ENCODE results near the gene ANKRD60. TPM values are rescaled to one million over a fixed set of nuclear protein-coding genes. Genes with fewer than 3 reads are reported as not detected.

The ANKRD60 gene
- polyA plus RNA-seq, 2 of the 4 experiments (the other 2 are of a cell fraction), result not detected

GRCh38 chr20:58167759-58168158 lies 60.7 kb downstream of the ANKRD60 start:
- no peak for ATAC-seq
- TF ChIP-seq MYC (IDR thresholded peaks at IDR 0.05; ENCODE audit: borderline replicate concordance, low read length), result no peak
- TF ChIP-seq EHF (CRISPR knock-in tag; IDR thresholded peaks at IDR 0.05), result no peak
- TF ChIP-seq ZNF302 (CRISPR knock-in tag; IDR thresholded peaks at IDR 0.05), result no peak
- no peak for TF ChIP-seq KDM5A (IDR thresholded peaks at IDR 0.05)
- TF ChIP-seq NPAS2 (CRISPR knock-in tag; IDR thresholded peaks at IDR 0.05; ENCODE audit: borderline replicate concordance), result no peak
- no peak for TF ChIP-seq RNF2 (IDR thresholded peaks at IDR 0.05; ENCODE audit: borderline replicate concordance, low read depth)
- TF ChIP-seq CEBPB (IDR thresholded peaks at IDR 0.05), result no peak
- no peak for TF ChIP-seq HEYL (CRISPR knock-in tag; IDR thresholded peaks at IDR 0.05)
- TF ChIP-seq EP300 (IDR thresholded peaks at IDR 0.05), result no peak
- TF ChIP-seq ATOH8 (CRISPR knock-in tag; IDR thresholded peaks at IDR 0.05; ENCODE audit: low read depth), result no peak
- TF ChIP-seq FOSL2 (IDR thresholded peaks at IDR 0.05), result no peak
- no peak for TF ChIP-seq FOSL2 (CRISPR knock-in tag; IDR thresholded peaks at IDR 0.05)
- TF ChIP-seq ZFP36 (IDR thresholded peaks at IDR 0.05; ENCODE audit: borderline replicate concordance, partially characterized antibody), result no peak
- TF ChIP-seq ESRRA (IDR thresholded peaks at IDR 0.05; ENCODE audit: borderline replicate concordance, low read length), result no peak
- TF ChIP-seq CHD2 (IDR thresholded peaks at IDR 0.05; ENCODE audit: low read length, partially characterized antibody), result no peak
- TF ChIP-seq MAFK (IDR thresholded peaks at IDR 0.05; ENCODE audit: partially characterized antibody), result no peak
- TF ChIP-seq, protein P1, sequence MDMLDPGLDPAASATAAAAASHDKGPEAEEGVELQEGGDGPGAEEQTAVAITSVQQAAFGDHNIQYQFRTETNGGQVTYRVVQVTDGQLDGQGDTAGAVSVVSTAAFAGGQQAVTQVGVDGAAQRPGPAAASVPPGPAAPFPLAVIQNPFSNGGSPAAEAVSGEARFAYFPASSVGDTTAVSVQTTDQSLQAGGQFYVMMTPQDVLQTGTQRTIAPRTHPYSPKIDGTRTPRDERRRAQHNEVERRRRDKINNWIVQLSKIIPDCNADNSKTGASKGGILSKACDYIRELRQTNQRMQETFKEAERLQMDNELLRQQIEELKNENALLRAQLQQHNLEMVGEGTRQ (IDR thresholded peaks at IDR 0.05), result no peak
- TF ChIP-seq RARB (CRISPR knock-in tag; IDR thresholded peaks at IDR 0.05), result no peak
- no peak for TF ChIP-seq BHLHE40 (IDR thresholded peaks at IDR 0.05; ENCODE audit: low read depth, low read length)
- TF ChIP-seq SREBF2 (IDR thresholded peaks at IDR 0.05), result no peak
- FAIRE-seq, result no peak
- Histone ChIP-seq H3K27ac (no peak overlapping the region; a peak in 1 of 6 replicates), H3K4me3 (no peak overlapping the region), H3K4me2 (no peak overlapping the region), H3K9me3 (no peaks in the 10 kb centered on the region), H3K4me1 (no peaks in the 10 kb centered on the region)
- POLR2A ChIA-PET, result no interaction called here
- CTCF ChIA-PET, result interaction anchor here (0.7 to 1.9 kb wide), 3 partner anchors 13 to 42 kb away, joined by 3 to 5 read pairs (median 3); no protein-coding TSS in a partner anchor
- no peak for DNase-seq (ENCODE audit: low read depth in 1 of 2, low spot score in 1 of 2)
- WGBS (ENCODE audit: missing lambda C conversion rate), result 74% methylated on average over 7 of the region's 7 CpGs

Other genes with a start within 250 kb of the ANKRD60 start
- gene RAB22A, start 81.1 kb upstream of the ANKRD60 start, polyA plus RNA-seq (2011; rRNA removed), result 11.7 and 13.2 TPM in 2 replicates
- gene RAB22A, start 81.1 kb upstream of the ANKRD60 start, polyA plus RNA-seq (2017; fragmentation: RNase III; extraction: RNeasy Plus Mini Kit Qiagen cat#74134 plus additional on column Dnase treatment), result 7.1 to 7.4 TPM (median 7.3 TPM) in 3 replicates
- 39.6 and 44.0 TPM in 2 replicates for gene VAPB, start 160.6 kb upstream of the ANKRD60 start, polyA plus RNA-seq (2011; rRNA removed)
- gene VAPB, start 160.6 kb upstream of the ANKRD60 start, polyA plus RNA-seq (2017; fragmentation: RNase III; extraction: RNeasy Plus Mini Kit Qiagen cat#74134 plus additional on column Dnase treatment), result 43.8 to 45.8 TPM (median 45.4 TPM) in 3 replicates

Data from A549 (cell line).